Sciatic nerve (tissue), 2 donors: ENCODE measurements around the gene CEACAM18. TPM values are rescaled to one million over a fixed set of nuclear protein-coding genes. Genes with fewer than 3 reads are reported as not detected.
"Not testable (repeated sequence)": the region's sequence is repeated elsewhere in the genome, so short reads cannot be mapped to it uniquely, and the experiment has no call there.

Experiments used
- ATAC-seq: fragments of 200-7000 bp; cut with Tn5 transposase; one replicate; pipeline ENCODE4 v1.9.1; 2020; ENCODE audit warnings: mild to moderate bottlenecking, moderate library complexity
- DNase-seq: peaks from one replicate; pipeline ENCODE4 v3.0.0-alpha.2; 2020; ENCODE audit warnings: low spot score
- intact Hi-C: fragments of 100-400 bp; cut with DNase I; formaldehyde crosslinking; loops from one replicate; pipeline ENCODE4 v1.14.2; 2022
- total RNA-seq: library from RNA; stranded (reverse); fragmentation: NEBNext Ultra II Directional; extraction: Animal tissue kit (Norgen Biotek cat#: 25700); gene quantifications from one replicate; pipeline ENCODE4 v1.2.1, GENCODE V29; 2021
- donor health status: DM: no; HTN: no; CAD: no.
- donor health status: DM: no; HTN: no; CAD: no.

The CEACAM18 gene
- total RNA-seq, 1 donor from 2014 or later = not detected

GRCh38 chr19:51480590-51480989 lies 2.3 kb downstream of the CEACAM18 start:
- ATAC-seq = no peak
- intact Hi-C loops = no loop called here
- no peak for DNase-seq

- ATAC-seq (no peak), DNase-seq (no peak)
- intact Hi-C loops = no loop called here
Measured at GRCh38 chr19:51485960-51486660, 7.8 kb downstream of the CEACAM18 start.

- intact Hi-C loops = no loop called here
- DNase-seq (no peak), ATAC-seq (no peak)
Measured at GRCh38 chr19:51488491-51488890, 10.2 kb downstream of the CEACAM18 start.

- no peak for ATAC-seq
- intact Hi-C loops = no loop called here
Measured at GRCh38 chr19:51489113-51489512, 10.8 kb downstream of the CEACAM18 start.

DNA sequence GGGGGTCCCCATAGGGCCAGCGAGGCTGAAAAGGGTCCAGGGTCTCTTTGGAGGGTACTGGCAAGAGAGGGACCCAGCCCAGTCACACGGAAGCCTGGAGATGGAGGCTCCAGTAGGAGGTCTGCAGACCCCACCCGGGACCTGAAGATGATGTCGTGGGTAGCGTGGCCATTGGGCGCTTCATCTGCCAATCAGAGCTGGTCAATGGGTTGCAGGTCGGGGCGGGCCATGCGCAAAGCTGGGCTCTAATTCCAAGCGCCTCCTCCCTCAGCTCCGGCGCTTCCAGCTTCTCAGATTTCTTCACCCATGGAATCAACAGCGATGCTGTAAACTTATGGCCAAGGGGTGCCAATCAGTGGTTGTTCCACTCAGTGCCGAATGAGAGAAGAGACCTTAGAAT lies 12.3 kb downstream of the CEACAM18 start:
- ATAC-seq = no peak
- no peak for DNase-seq
- intact Hi-C loops = no loop called here

More at GRCh38 chr19:51489113-51489512, 10.8 kb downstream of the CEACAM18 start:
- DNase-seq = no peak

GRCh38 chr19:51491586-51491985 lies 13.2 kb downstream of the CEACAM18 start:
- no peak for ATAC-seq
- intact Hi-C loops = no loop called here
- DNase-seq = no peak

DNA sequence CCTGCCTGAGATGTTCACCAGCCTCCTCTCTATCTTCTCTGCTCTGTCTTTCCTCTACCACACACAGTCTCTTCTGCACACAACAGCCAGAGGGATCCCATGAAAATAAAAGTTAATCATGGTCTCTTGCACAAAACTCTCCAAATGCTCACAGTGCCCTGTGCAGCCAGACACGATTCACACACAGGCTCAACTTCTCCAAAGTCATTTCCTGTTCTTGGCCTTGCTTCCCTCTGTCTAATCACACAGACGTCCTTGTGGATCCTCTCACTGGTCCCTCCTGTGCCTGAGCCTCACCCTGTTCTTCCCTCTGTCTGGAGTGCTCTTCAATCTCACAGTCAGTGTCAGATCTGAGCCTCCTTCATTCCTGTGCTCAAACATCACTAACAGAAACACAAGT lies 15.4 kb downstream of the CEACAM18 start:
- intact Hi-C loops = no loop called here
- ATAC-seq (no peak), DNase-seq (no peak)

GRCh38 chr19:51497666-51498065 lies 19.3 kb downstream of the CEACAM18 start:
- intact Hi-C loops = no loop called here

DNA sequence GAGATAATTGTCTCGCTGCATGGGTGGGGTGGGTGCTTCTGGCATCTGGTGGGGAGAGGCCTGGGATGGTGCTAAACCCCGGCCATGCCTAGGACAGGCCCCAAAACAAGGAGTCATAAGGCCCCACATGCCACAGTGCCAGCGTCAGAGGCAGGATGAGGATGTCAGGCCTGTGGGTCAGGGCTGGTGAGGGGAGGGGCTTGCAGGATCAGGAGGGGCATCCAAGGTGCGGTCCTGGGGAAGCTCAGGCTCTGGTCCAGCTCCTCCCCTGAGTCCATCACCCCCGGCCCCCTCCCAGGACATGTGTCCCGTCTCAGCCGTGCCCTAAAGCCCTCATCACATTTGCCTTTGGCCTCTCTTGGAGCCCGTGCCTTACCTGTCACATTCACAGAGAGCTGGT lies 22.6 kb downstream of the CEACAM18 start:
- DNase-seq, intact Hi-C loops, ATAC-seq: not testable (repeated sequence)

More at GRCh38 chr19:51497666-51498065, 19.3 kb downstream of the CEACAM18 start:
- ATAC-seq = no peak
- no peak for DNase-seq

DNA sequence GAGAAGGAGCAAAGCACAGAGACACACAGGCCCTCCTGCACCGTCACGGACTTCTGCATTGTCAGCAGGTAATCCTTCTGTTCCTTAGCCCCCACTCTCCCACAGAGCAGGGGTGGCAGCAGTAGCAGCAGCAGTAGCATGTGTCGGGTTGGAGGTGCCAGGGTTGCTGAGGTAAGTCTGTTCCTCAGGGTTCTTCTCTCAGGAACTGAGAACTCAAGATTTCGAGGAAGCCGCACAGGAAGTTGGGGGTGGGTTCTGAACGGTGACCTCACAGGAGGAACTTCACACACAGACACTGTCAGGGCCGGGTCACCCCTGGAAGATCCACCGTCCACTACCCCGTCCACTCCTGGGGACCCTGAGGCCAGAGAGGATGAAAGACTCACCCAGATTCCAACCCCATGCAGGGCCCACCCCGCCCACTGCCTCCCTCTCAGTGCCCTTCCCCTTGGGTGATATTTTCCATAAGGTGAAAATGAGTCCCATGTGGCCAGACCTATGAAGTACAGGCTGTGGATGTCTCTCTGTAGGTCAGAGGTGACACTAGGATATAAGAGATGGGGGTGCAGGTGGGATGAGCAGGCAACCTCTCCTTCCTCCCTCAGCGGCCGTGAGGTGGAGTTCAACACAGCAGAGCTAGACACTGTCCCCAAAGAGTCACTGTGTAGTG lies 23.4 kb downstream of the CEACAM18 start, which contains the start of gene SIGLEC12:
TSS of gene SIGLEC12 (minus strand) at position 207 of the 670 bp plus-strand sequence. CDS start at position 140, 67 bp downstream.
- peak; percentile 52 for ATAC-seq
- peak; percentile 66 for DNase-seq
- intact Hi-C loops = no loop called here

- intact Hi-C loops = no loop called here
- DNase-seq (no peak), ATAC-seq (no peak)
Measured at GRCh38 chr19:51503286-51503817, 25.0 kb downstream of the CEACAM18 start.

GRCh38 chr19:51503896-51504295 lies 25.6 kb downstream of the CEACAM18 start:
- ATAC-seq (no peak), DNase-seq (no peak)
- intact Hi-C loops = no loop called here

DNA sequence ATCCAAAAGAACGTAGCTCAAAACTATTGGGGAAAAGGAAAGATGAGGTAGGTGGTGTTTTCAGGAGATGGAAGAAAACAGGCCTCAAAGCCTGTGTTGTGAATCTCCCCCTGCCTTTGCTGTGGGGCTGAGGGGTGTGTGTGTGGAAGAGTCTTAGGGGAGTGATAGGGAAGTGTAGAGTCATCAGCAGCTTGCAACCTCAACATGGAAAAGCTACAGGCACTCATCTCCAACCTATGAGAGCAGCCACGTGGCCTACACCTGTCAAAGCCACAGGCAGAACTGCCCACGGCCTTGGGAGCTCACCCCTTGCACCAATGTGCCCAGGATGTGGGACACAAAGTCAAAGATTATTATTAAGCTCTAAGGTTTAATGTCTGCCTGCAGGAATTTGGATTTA lies 27.6 kb downstream of the CEACAM18 start:
- ATAC-seq (no peak), DNase-seq (no peak)
- intact Hi-C loops = no loop called here

DNA sequence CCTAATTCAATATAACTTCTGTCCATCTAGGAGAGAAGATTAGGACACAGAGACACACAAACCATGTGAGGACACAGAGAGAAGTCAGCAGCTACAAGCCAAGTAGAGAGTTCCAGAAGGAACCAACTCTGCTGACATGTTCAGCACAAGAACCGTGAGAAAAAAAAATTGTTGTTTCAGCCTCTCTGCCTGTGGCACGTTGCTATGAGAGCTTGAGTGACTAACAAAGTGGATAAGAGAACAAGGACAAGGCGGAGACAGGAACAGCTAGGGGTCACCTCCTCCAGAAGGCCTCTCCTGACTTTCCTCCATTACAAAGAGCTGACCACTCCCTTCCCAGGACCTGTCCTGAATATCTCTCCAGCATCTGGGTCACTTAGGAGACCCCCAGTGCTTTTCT lies 28.9 kb downstream of the CEACAM18 start:
- ATAC-seq (no peak), DNase-seq (no peak)
- intact Hi-C loops = no loop called here

DNA sequence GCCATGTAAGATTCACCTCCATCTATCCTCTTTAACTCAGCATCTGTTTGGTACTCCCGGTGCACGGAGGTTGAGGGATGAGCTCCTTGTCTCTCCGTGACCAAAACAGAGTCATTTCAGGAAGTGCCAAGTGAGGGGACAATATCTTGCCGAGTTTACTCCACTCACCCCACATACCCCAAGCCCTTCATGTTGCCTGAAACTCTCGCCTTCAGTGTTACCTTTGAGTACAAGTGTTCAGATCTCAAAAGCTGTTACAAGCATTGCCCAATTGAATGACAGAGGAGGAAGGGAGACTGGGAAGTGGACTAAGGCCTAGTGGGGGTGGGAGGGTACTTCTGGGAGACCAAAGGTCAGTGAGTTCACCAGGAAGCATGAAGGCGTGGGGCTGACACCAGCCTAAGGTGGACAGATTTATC lies 29.3 kb downstream of the CEACAM18 start:
- intact Hi-C loops = no loop called here

GRCh38 chr19:51508059-51508733 lies 29.9 kb downstream of the CEACAM18 start:
- DNase-seq (no peak), ATAC-seq (no peak)
- intact Hi-C loops = no loop called here

More for the DNA sequence above, 29.3 kb downstream of the CEACAM18 start:
- DNase-seq (no peak), ATAC-seq (no peak)

DNA sequence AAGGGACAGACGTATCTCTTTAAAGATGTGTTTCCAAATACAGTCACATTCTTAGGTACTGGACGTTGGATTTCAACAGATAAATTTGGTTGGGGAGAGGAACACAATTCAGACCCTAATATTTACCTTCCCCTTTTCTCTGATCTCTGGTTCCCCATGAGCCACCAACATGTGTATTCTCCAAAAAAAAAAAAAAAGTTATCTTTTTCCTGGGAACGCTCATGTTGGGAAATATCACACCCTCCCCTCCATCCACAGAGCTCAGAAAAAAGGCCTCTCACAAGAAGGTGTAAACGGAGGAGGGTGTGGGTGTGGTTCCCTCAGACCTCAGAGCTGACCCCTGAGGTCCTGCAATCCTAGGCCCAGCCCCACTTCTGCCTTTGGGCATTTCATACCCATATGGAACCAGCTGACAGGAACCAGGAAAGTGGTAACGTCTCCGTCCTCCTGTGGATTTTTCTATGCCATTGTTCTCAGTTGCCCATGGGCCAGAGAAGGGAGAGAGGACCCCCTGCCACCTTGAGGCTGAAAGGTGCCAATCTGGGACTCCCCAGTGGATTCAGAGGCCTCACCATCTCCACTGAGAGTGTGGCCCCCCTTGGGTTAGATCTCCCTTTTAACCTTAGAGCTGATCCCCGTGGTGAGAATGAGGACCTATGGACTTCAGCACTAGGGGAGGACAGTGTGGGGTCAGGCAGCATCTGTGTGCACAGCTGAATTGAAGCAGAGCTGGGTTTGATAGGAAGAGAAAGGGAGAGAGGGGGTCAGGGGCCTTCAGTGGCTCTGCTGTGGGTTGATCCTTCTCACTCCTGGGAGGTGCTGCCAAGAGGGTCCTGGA lies 31.7 kb downstream of the CEACAM18 start:
- ATAC-seq (no peak), DNase-seq (no peak)
- intact Hi-C loops = no loop called here

DNA sequence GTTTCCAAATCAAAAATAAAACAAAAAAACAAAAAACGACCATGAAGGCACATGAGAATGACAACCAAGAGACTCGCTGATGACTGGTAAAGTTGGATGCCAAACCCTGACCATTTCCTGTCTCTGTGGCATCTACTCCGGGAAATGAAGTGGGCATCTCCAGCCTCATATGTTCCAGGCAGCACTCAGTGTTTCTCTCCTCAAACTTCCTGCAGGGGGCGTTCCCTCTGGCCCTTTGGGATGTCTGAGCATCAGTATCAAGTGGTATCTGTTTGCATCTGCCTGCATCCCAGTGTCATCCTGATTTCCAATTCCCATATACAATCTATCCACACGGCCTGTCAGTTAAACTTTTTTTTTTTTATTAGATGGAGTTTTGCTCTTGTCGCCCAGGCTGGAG lies 33.0 kb downstream of the CEACAM18 start:
- ATAC-seq = no peak
- intact Hi-C loops = no loop called here

DNA sequence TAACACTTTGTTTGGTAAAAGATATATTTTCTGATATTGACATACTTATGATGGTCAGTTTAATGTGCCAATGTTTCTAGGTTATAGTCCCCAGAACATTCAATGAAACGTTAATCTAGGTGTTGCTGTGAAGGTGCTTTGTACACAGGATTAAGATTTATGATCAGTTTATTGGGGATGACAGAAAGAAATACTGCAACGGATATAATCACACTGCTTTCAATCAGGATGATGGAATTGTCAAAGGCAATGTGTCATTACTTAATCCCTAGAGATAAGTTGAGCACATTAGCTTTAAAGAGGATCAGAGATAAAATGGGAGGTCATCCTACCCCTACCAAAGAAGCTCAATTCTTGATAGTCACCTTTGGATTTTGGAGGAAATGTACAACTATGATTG lies 35.6 kb downstream of the CEACAM18 start:
- intact Hi-C loops = no loop called here
- no peak for ATAC-seq
- no peak for DNase-seq

More for the DNA sequence above, 33.0 kb downstream of the CEACAM18 start:
- DNase-seq = no peak
